ENCODE results near the gene SLC34A2.

SLC34A2 gene

DNA sequence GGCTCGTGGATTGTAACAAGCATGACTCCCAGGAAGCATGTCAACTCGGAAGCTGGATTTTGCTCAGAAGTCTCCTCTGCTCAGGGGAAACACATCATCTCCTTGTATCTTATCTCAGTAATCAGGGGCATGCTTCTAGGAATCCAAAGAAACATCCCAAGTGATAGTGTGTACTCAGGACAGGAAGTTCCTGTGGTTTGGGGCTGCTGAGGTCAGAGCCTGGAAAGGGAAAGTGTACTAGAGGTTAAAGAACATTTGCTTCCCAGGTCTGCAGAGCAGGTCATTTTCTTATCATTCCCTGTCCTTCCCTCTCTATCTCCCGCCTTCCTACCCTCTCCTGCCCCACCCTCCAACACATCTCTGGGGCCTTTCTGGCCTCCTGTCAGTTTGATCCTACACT lies 38.8 kb downstream of the SLC34A2 start:
- no peak overlapping the region for H3K9ac ChIP-seq (ENCODE audit: low read length in 2 of 2)

GRCh38 chr4:25696409-25696808 lies 40.8 kb downstream of the SLC34A2 start:
- Histone ChIP-seq H3K36me3 (ENCODE audit: control insufficient read depth in 2 of 2, insufficient read depth in 2 of 2, low read length in 2 of 2) (no peaks in the 10 kb centered on the region), H3K4me1 (ENCODE audit: control insufficient read depth, insufficient read depth, low read length) (no peaks in the 10 kb centered on the region)

More for the DNA sequence above, 38.8 kb downstream of the SLC34A2 start:
- no peak overlapping the region for H3K4me3 ChIP-seq (ENCODE audit: low read length in 2 of 2)
- peaks cover 0 to 2% of the 10 kb centered on the region in 2 donors for H3K27me3 ChIP-seq (ENCODE audit: control insufficient read depth in 1 of 2, insufficient read depth in 2 of 2, low read length in 2 of 2)
- H3K36me3 ChIP-seq (ENCODE audit: control insufficient read depth in 2 of 2, insufficient read depth in 2 of 2, low read length in 2 of 2) = no peaks in the 10 kb centered on the region
- no peaks in the 10 kb centered on the region for H3K4me1 ChIP-seq (ENCODE audit: control insufficient read depth, insufficient read depth, low read length)
- H3K9me3 ChIP-seq (ENCODE audit: control insufficient read depth in 2 of 2, low read length in 2 of 2) = peaks cover 0 to 4% of the 10 kb centered on the region in 2 donors
- H3K27ac ChIP-seq (ENCODE audit: low read length) = no peak overlapping the region

GRCh38 chr4:25697516-25697915 lies 41.9 kb downstream of the SLC34A2 start:
- Histone ChIP-seq H3K4me3 (ENCODE audit: low read length in 2 of 2) (no peak overlapping the region), H3K27ac (ENCODE audit: low read length) (no peak overlapping the region), H3K36me3 (ENCODE audit: control insufficient read depth in 2 of 2, insufficient read depth in 2 of 2, low read length in 2 of 2) (no peaks in the 10 kb centered on the region), H3K9ac (ENCODE audit: low read length in 2 of 2) (no peak overlapping the region), H3K4me1 (ENCODE audit: control insufficient read depth, insufficient read depth, low read length) (no peaks in the 10 kb centered on the region), H3K9me3 (ENCODE audit: control insufficient read depth in 2 of 2, low read length in 2 of 2) (no peaks in the 10 kb centered on the region), H3K27me3 (ENCODE audit: control insufficient read depth in 1 of 2, insufficient read depth in 2 of 2, low read length in 2 of 2) (peaks cover 0 to 2% of the 10 kb centered on the region in 2 donors)

More at GRCh38 chr4:25696409-25696808, 40.8 kb downstream of the SLC34A2 start:
- Histone ChIP-seq H3K27ac (ENCODE audit: low read length) (no peak overlapping the region), H3K4me3 (ENCODE audit: low read length in 2 of 2) (no peak overlapping the region), H3K9ac (ENCODE audit: low read length in 2 of 2) (no peak overlapping the region), H3K9me3 (ENCODE audit: control insufficient read depth in 2 of 2, low read length in 2 of 2) (peaks cover 0 to 1% of the 10 kb centered on the region in 2 donors), H3K27me3 (ENCODE audit: control insufficient read depth in 1 of 2, insufficient read depth in 2 of 2, low read length in 2 of 2) (peaks cover 0 to 2% of the 10 kb centered on the region in 2 donors)

- Histone ChIP-seq H3K9me3 (ENCODE audit: control insufficient read depth in 2 of 2, low read length in 2 of 2) (no peaks in the 10 kb centered on the region), H3K4me1 (ENCODE audit: control insufficient read depth, insufficient read depth, low read length) (no peaks in the 10 kb centered on the region), H3K27me3 (ENCODE audit: control insufficient read depth in 1 of 2, insufficient read depth in 2 of 2, low read length in 2 of 2) (peaks cover 0 to 2% of the 10 kb centered on the region in 2 donors), H3K27ac (ENCODE audit: low read length) (no peak overlapping the region), H3K4me3 (ENCODE audit: low read length in 2 of 2) (no peak overlapping the region), H3K36me3 (ENCODE audit: control insufficient read depth in 2 of 2, insufficient read depth in 2 of 2, low read length in 2 of 2) (no peaks in the 10 kb centered on the region), H3K9ac (ENCODE audit: low read length in 2 of 2) (no peak overlapping the region)
Observed at GRCh38 chr4:25700661-25701060, 45.0 kb downstream of the SLC34A2 start.

- Histone ChIP-seq H3K4me1 (ENCODE audit: control insufficient read depth, insufficient read depth, low read length) (no peaks in the 10 kb centered on the region), H3K27ac (ENCODE audit: low read length) (no peak overlapping the region), H3K9me3 (ENCODE audit: control insufficient read depth in 2 of 2, low read length in 2 of 2) (no peaks in the 10 kb centered on the region), H3K4me3 (ENCODE audit: low read length in 2 of 2) (no peak overlapping the region), H3K27me3 (ENCODE audit: control insufficient read depth in 1 of 2, insufficient read depth in 2 of 2, low read length in 2 of 2) (peaks cover 0 to 2% of the 10 kb centered on the region in 2 donors), H3K36me3 (ENCODE audit: control insufficient read depth in 2 of 2, insufficient read depth in 2 of 2, low read length in 2 of 2) (no peaks in the 10 kb centered on the region), H3K9ac (ENCODE audit: low read length in 2 of 2) (no peak overlapping the region)
Observed at GRCh38 chr4:25702848-25703247, 47.2 kb downstream of the SLC34A2 start.

DNA sequence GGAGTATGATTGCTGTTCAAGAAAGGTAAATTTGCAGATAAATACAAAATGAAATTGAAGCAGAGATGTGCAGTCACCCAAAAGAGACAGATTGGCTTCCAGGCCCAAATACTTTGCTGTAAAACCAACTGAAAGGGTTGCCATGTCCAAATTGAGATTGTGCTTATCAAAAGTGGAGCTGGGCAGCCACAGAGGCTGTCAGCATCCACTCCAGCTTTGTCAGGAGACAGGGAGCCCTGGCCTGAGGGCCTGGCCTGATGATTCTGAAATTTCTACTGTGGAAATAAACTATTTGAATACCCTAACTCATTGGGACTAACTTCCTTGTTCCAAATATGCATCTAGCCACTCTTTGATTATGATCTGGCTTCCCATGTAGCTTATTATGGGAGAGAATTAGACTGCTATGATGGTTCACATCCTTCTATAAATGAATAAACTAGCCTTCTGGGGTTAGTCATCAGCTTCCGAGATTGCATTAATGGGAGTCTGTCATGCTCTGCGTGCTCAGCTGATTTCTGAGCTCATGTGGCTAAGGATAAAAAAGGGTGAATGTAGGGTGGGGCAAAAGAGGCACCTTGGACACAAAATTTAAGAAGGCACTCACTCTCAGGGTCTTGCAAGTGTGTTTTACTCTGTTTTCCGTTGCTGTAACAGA lies 48.2 kb downstream of the SLC34A2 start:
- H3K4me1 ChIP-seq (ENCODE audit: control insufficient read depth, insufficient read depth, low read length) = no peaks in the 10 kb centered on the region
- no peak overlapping the region for H3K9ac ChIP-seq (ENCODE audit: low read length in 2 of 2)
- H3K27me3 ChIP-seq (ENCODE audit: control insufficient read depth in 1 of 2, insufficient read depth in 2 of 2, low read length in 2 of 2) = peaks cover 0 to 1% of the 10 kb centered on the region in 2 donors
- H3K9me3 ChIP-seq (ENCODE audit: control insufficient read depth in 2 of 2, low read length in 2 of 2) = no peaks in the 10 kb centered on the region
- H3K36me3 ChIP-seq (ENCODE audit: control insufficient read depth in 2 of 2, insufficient read depth in 2 of 2, low read length in 2 of 2) = no peaks in the 10 kb centered on the region
- no peak overlapping the region for H3K27ac ChIP-seq (ENCODE audit: low read length)
- H3K4me3 ChIP-seq (ENCODE audit: low read length in 2 of 2) = no peak overlapping the region

- Histone ChIP-seq H3K9ac (ENCODE audit: low read length in 2 of 2) (no peak overlapping the region), H3K4me1 (ENCODE audit: control insufficient read depth, insufficient read depth, low read length) (no peaks in the 10 kb centered on the region), H3K27ac (ENCODE audit: low read length) (no peak overlapping the region), H3K36me3 (ENCODE audit: control insufficient read depth in 2 of 2, insufficient read depth in 2 of 2, low read length in 2 of 2) (no peaks in the 10 kb centered on the region), H3K27me3 (ENCODE audit: control insufficient read depth in 1 of 2, insufficient read depth in 2 of 2, low read length in 2 of 2) (no peaks in the 10 kb centered on the region), H3K4me3 (ENCODE audit: low read length in 2 of 2) (no peak overlapping the region), H3K9me3 (ENCODE audit: control insufficient read depth in 2 of 2, low read length in 2 of 2) (no peaks in the 10 kb centered on the region)
Observed at GRCh38 chr4:25704516-25704915, 48.9 kb downstream of the SLC34A2 start.

DNA sequence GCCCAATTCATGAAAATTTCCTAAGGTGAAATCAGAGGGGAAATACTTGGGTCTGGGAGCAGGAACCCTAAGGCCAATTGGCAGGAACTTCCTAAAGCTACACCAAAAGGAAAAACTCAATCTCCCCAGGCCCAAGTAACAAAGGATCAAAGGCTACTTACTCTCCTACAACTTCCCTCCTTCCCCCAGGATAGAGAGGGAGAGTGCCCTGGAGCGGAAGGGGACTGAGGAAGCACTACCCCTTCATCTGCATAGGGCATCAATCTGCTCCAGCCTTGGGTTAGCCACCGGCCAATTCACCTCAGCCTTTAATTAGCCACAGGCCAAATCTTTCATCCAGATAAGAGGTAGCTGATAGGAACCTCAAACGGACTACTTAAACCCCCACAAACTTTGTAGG lies 55.0 kb downstream of the SLC34A2 start:
- H3K27me3 ChIP-seq (ENCODE audit: control insufficient read depth in 1 of 2, insufficient read depth in 2 of 2, low read length in 2 of 2) = no peaks in the 10 kb centered on the region
- H3K9me3 ChIP-seq (ENCODE audit: control insufficient read depth in 2 of 2, low read length in 2 of 2) = no peaks in the 10 kb centered on the region
- no peaks in the 10 kb centered on the region for H3K36me3 ChIP-seq (ENCODE audit: control insufficient read depth in 2 of 2, insufficient read depth in 2 of 2, low read length in 2 of 2)
- no peaks in the 10 kb centered on the region for H3K4me1 ChIP-seq (ENCODE audit: control insufficient read depth, insufficient read depth, low read length)
- H3K9ac ChIP-seq (ENCODE audit: low read length in 2 of 2) = no peak overlapping the region
- H3K27ac ChIP-seq (ENCODE audit: low read length) = no peak overlapping the region
- H3K4me3 ChIP-seq (ENCODE audit: low read length in 2 of 2) = no peak overlapping the region

GRCh38 chr4:25712611-25713010 lies 57.0 kb downstream of the SLC34A2 start:
- no peak overlapping the region for H3K4me3 ChIP-seq (ENCODE audit: low read length in 2 of 2)
- H3K27me3 ChIP-seq (ENCODE audit: control insufficient read depth in 1 of 2, insufficient read depth in 2 of 2, low read length in 2 of 2) = no peaks in the 10 kb centered on the region
- H3K9me3 ChIP-seq (ENCODE audit: control insufficient read depth in 2 of 2, low read length in 2 of 2) = no peaks in the 10 kb centered on the region
- H3K9ac ChIP-seq (ENCODE audit: low read length in 2 of 2) = no peak overlapping the region
- no peak overlapping the region for H3K27ac ChIP-seq (ENCODE audit: low read length)
- H3K4me1 ChIP-seq (ENCODE audit: control insufficient read depth, insufficient read depth, low read length) = no peaks in the 10 kb centered on the region
- no peaks in the 10 kb centered on the region for H3K36me3 ChIP-seq (ENCODE audit: control insufficient read depth in 2 of 2, insufficient read depth in 2 of 2, low read length in 2 of 2)

DNA sequence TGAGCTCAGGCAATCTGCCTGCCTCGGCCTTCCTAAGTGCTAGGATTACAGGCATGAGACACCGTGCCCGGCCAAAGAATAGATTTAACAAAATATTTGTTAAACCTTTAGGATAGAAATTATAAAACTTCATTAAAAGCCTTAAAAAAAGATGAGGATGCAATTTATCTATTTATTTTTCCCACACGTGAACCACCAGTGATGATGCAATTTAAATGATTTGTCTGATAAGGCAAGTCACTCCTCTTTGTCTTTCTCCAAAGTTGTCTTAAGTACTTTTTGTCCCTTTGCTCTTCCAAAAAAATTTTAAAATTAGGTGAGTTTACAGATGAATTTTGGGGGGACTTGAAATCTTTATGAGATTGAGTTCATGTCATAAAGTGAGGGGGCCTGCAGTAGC lies 58.2 kb downstream of the SLC34A2 start:
- Histone ChIP-seq H3K4me3 (ENCODE audit: low read length in 2 of 2) (no peak overlapping the region), H3K9ac (ENCODE audit: low read length in 2 of 2) (no peak overlapping the region), H3K36me3 (ENCODE audit: control insufficient read depth in 2 of 2, insufficient read depth in 2 of 2, low read length in 2 of 2) (no peaks in the 10 kb centered on the region), H3K9me3 (ENCODE audit: control insufficient read depth in 2 of 2, low read length in 2 of 2) (no peaks in the 10 kb centered on the region), H3K27ac (ENCODE audit: low read length) (no peak overlapping the region), H3K27me3 (ENCODE audit: control insufficient read depth in 1 of 2, insufficient read depth in 2 of 2, low read length in 2 of 2) (no peaks in the 10 kb centered on the region), H3K4me1 (ENCODE audit: control insufficient read depth, insufficient read depth, low read length) (no peaks in the 10 kb centered on the region)

GRCh38 chr4:25722964-25723363 lies 67.3 kb downstream of the SLC34A2 start:
- Histone ChIP-seq H3K27me3 (ENCODE audit: control insufficient read depth in 1 of 2, insufficient read depth in 2 of 2, low read length in 2 of 2) (no peaks in the 10 kb centered on the region), H3K9ac (ENCODE audit: low read length in 2 of 2) (no peak overlapping the region), H3K4me3 (ENCODE audit: low read length in 2 of 2) (no peak overlapping the region), H3K27ac (ENCODE audit: low read length) (no peak overlapping the region), H3K4me1 (ENCODE audit: control insufficient read depth, insufficient read depth, low read length) (no peaks in the 10 kb centered on the region), H3K36me3 (ENCODE audit: control insufficient read depth in 2 of 2, insufficient read depth in 2 of 2, low read length in 2 of 2) (no peaks in the 10 kb centered on the region), H3K9me3 (ENCODE audit: control insufficient read depth in 2 of 2, low read length in 2 of 2) (no peaks in the 10 kb centered on the region)
